ENCODE results near the gene STT3A.

STT3A gene

GRCh38 chr11:125578783-125579182, 13.9 kb upstream of the STT3A start:
- H3K36me3 ChIP-seq, result peaks cover 97 to 100% (median 98%) of the 10 kb centered on the region in 3 donors
- no peak for DNase-seq
- intact Hi-C loops (cut with DNase I; ENCODE audit: low total_unique reads), result no loop called here
- H3K4me3 ChIP-seq, result no peak overlapping the region
- H3K27me3 ChIP-seq, result no peaks in the 10 kb centered on the region
- H3K9me3 ChIP-seq, result no peaks in the 10 kb centered on the region
- no peaks in the 10 kb centered on the region for H3K4me1 ChIP-seq
- H3K27ac ChIP-seq, result no peak overlapping the region
- no peak for TF ChIP-seq CTCF (IDR thresholded peaks at IDR 0.05)

GRCh38 chr11:125579811-125580210, 12.8 kb upstream of the STT3A start:
- Histone ChIP-seq H3K27ac (no peak overlapping the region), H3K4me1 (no peaks in the 10 kb centered on the region), H3K36me3 (peaks cover 87 to 97% (median 90%) of the 10 kb centered on the region in 3 donors), H3K9me3 (no peaks in the 10 kb centered on the region), H3K27me3 (no peaks in the 10 kb centered on the region), H3K4me3 (no peak overlapping the region)
- TF ChIP-seq CTCF (IDR thresholded peaks at IDR 0.05), result no peak
- DNase-seq, result no peak
- intact Hi-C loops (cut with DNase I; ENCODE audit: low total_unique reads), result no loop called here

GRCh38 chr11:125583496-125583895, 9.2 kb upstream of the STT3A start:
- TF ChIP-seq CTCF (IDR thresholded peaks at IDR 0.05), result no peak
- DNase-seq, result no peak

GRCh38 chr11:125585487-125585886, 7.2 kb upstream of the STT3A start:
- Histone ChIP-seq H3K36me3 (peaks cover 31 to 46% (median 34%) of the 10 kb centered on the region in 3 donors), H3K9me3 (no peaks in the 10 kb centered on the region), H3K4me3 (no peak overlapping the region), H3K27me3 (no peaks in the 10 kb centered on the region), H3K4me1 (no peaks in the 10 kb centered on the region), H3K27ac (no peak overlapping the region)
- no peak for TF ChIP-seq CTCF (IDR thresholded peaks at IDR 0.05)
- no peak for DNase-seq
- intact Hi-C loops (cut with DNase I; ENCODE audit: low total_unique reads), result no loop called here

More at GRCh38 chr11:125583496-125583895, 9.2 kb upstream of the STT3A start:
- Histone ChIP-seq H3K27ac (no peak overlapping the region), H3K4me1 (no peaks in the 10 kb centered on the region), H3K27me3 (no peaks in the 10 kb centered on the region), H3K36me3 (peaks cover 50 to 66% (median 54%) of the 10 kb centered on the region in 3 donors), H3K4me3 (no peak overlapping the region), H3K9me3 (no peaks in the 10 kb centered on the region)
- intact Hi-C loops (cut with DNase I; ENCODE audit: low total_unique reads), result no loop called here

- H3K4me3 ChIP-seq, result no peak overlapping the region
- no peak for TF ChIP-seq CTCF (IDR thresholded peaks at IDR 0.05)
- H3K27ac ChIP-seq, result no peak overlapping the region
- intact Hi-C loops (cut with DNase I; ENCODE audit: low total_unique reads), result no loop called here
- peaks cover 22 to 35% (median 24%) of the 10 kb centered on the region in 3 donors for H3K36me3 ChIP-seq
- no peak for DNase-seq
- no peaks in the 10 kb centered on the region for H3K27me3 ChIP-seq
- no peaks in the 10 kb centered on the region for H3K9me3 ChIP-seq
- H3K4me1 ChIP-seq, result peaks cover 0 to 6% (median 3%) of the 10 kb centered on the region in 4 donors
Observed at GRCh38 chr11:125586623-125587022, 6.0 kb upstream of the STT3A start.

GRCh38 chr11:125587480-125587879, 5.2 kb upstream of the STT3A start:
- no peak for TF ChIP-seq CTCF (IDR thresholded peaks at IDR 0.05)
- Histone ChIP-seq H3K27me3 (no peaks in the 10 kb centered on the region), H3K4me3 (no peak overlapping the region), H3K27ac (no peak overlapping the region), H3K4me1 (peaks cover 0 to 6% (median 4%) of the 10 kb centered on the region in 4 donors), H3K36me3 (peaks cover 14 to 26% (median 15%) of the 10 kb centered on the region in 3 donors), H3K9me3 (no peaks in the 10 kb centered on the region)
- DNase-seq, result no peak
- intact Hi-C loops (cut with DNase I; ENCODE audit: low total_unique reads), result no loop called here
